Activated CD4-positive, alpha-beta T cell treated with anti-CD3 and anti-CD28 coated beads for 36 hours (primary cell): ENCODE data around the gene NFATC1. TPM values are rescaled to one million over a fixed set of nuclear protein-coding genes. Genes with fewer than 3 reads are reported as not detected.

Experiments
- ATAC-seq: fragments of 200-7000 bp; cut with Tn5 transposase; one replicate; pipeline ENCODE4 v1.10.0; 2021; ENCODE audit warnings: mild to moderate bottlenecking, moderate library complexity
- CTCF ChIA-PET: fragments of 350-600 bp; sonication (Branson Sonifier 250); formaldehyde crosslinking; loops from one replicate; lab custom pipeline; 2021; ENCODE audit warnings: antibody characterized with exemption; lab: Charles Lee
- POLR2A ChIA-PET: fragments of 350-600 bp; sonication (Branson Sonifier 250); formaldehyde crosslinking; loops from one replicate; lab custom pipeline; 2021; ENCODE audit warnings: antibody characterized with exemption, inconsistent platforms; lab: Charles Lee
- DNase-seq: peaks from one replicate; pipeline ENCODE4 v3.0.0-alpha.2; 2020
- H3K27ac Mint-ChIP-seq: one replicate; pipeline ENCODE4 v1.8.0; 2021; ENCODE audit warnings: mixed read lengths
- H3K27me3 Mint-ChIP-seq: one replicate; pipeline ENCODE4 v1.8.0; 2021; ENCODE audit warnings: mixed read lengths
- H3K36me3 Mint-ChIP-seq: one replicate; pipeline ENCODE4 v1.8.0; 2021; ENCODE audit warnings: low read depth, mixed read lengths
- H3K4me1 Mint-ChIP-seq: one replicate; pipeline ENCODE4 v1.8.0; 2021; ENCODE audit warnings: mixed read lengths
- H3K4me3 Mint-ChIP-seq: one replicate; pipeline ENCODE4 v1.8.0; 2021; ENCODE audit warnings: mild to moderate bottlenecking, moderate library complexity, mixed read lengths
- H3K9me3 Mint-ChIP-seq: one replicate; pipeline ENCODE4 v1.8.0; 2021; ENCODE audit warnings: low read depth, mixed read lengths
- intact Hi-C, 2 experiments: fragments of 100-400 bp; cut with DNase I in 1 of 2; cut with micrococcal nuclease in 1 of 2; formaldehyde crosslinking; loops; one replicate each; pipeline versions ENCODE4 v1.14.2 to v1.15.1; 2022 to 2024; cut with DNase I, micrococcal nuclease
- total RNA-seq, 2 experiments: library from RNA; stranded (reverse); gene quantifications; one replicate each; pipeline ENCODE4 v1.2.3, GENCODE V29; 2021

Gene NFATC1
- total RNA-seq, 2 experiments from 2014 or later = 96.0 to 104 TPM

GRCh38 chr18:79416677-79417052, 20.9 kb downstream of the NFATC1 start:
- Mint-ChIP-seq H3K27me3 (no peaks in the 10 kb centered on the region), H3K27ac (no peak overlapping the region), H3K4me3 (no peak overlapping the region), H3K4me1 (peaks cover 25% of the 10 kb centered on the region), H3K36me3 (peaks cover 58% of the 10 kb centered on the region), H3K9me3 (no peaks in the 10 kb centered on the region)
- DNase-seq (no peak), ATAC-seq (no peak)
- POLR2A ChIA-PET = no interaction called here
- CTCF ChIA-PET = no interaction called here
- intact Hi-C loops = no loop called here

- no peaks in the 10 kb centered on the region for H3K27me3 Mint-ChIP-seq
- POLR2A ChIA-PET = no interaction called here
- H3K4me1 Mint-ChIP-seq = peaks cover 26% of the 10 kb centered on the region
- CTCF ChIA-PET = no interaction called here
- DNase-seq = no peak
- H3K27ac Mint-ChIP-seq = no peak overlapping the region
- H3K9me3 Mint-ChIP-seq = no peaks in the 10 kb centered on the region
- H3K36me3 Mint-ChIP-seq = peaks cover 51% of the 10 kb centered on the region
- no peak for ATAC-seq
- intact Hi-C loops = no loop called here
- no peak overlapping the region for H3K4me3 Mint-ChIP-seq
These were observed 22.5 kb downstream of the NFATC1 start for GRCh38 chr18:79418236-79418635.

- POLR2A ChIA-PET = no interaction called here
- CTCF ChIA-PET = no interaction called here
- no peak overlapping the region for H3K4me3 Mint-ChIP-seq
- DNase-seq (no peak), ATAC-seq (no peak)
- intact Hi-C loops = no loop called here
- no peaks in the 10 kb centered on the region for H3K27me3 Mint-ChIP-seq
- H3K4me1 Mint-ChIP-seq = peaks cover 23% of the 10 kb centered on the region
- peaks cover 46% of the 10 kb centered on the region for H3K36me3 Mint-ChIP-seq
- H3K27ac Mint-ChIP-seq = no peak overlapping the region
- no peaks in the 10 kb centered on the region for H3K9me3 Mint-ChIP-seq
These were observed 22.9 kb downstream of the NFATC1 start for GRCh38 chr18:79418642-79419041.

- Mint-ChIP-seq H3K9me3 (no peaks in the 10 kb centered on the region), H3K27me3 (no peaks in the 10 kb centered on the region), H3K4me3 (no peak overlapping the region), H3K4me1 (peaks cover 26% of the 10 kb centered on the region), H3K36me3 (peaks cover 42% of the 10 kb centered on the region), H3K27ac (no peak overlapping the region)
- DNase-seq (no peak), ATAC-seq (no peak)
- POLR2A ChIA-PET = no interaction called here
- intact Hi-C loops = no loop called here
- CTCF ChIA-PET = interaction anchor here (0.9 kb wide), 1 partner anchor 39 kb away, joined by 5 read pairs; no protein-coding TSS in a partner anchor
These were observed 24.5 kb downstream of the NFATC1 start for GRCh38 chr18:79420033-79420745.

GRCh38 chr18:79421275-79421857, 25.6 kb downstream of the NFATC1 start:
- Mint-ChIP-seq H3K9me3 (no peaks in the 10 kb centered on the region), H3K4me1 (peaks cover 30% of the 10 kb centered on the region), H3K36me3 (peaks cover 48% of the 10 kb centered on the region), H3K4me3 (no peak overlapping the region), H3K27me3 (no peaks in the 10 kb centered on the region), H3K27ac (no peak overlapping the region)
- no peak for ATAC-seq
- intact Hi-C loops = no loop called here
- ChIA-PET CTCF (interaction anchor here (0.6 kb wide), 2 partner anchors 45 to 53 kb away, joined by 3 to 5 read pairs; no protein-coding TSS in a partner anchor), POLR2A (no interaction called here)
- no peak for DNase-seq

- peak overlapping the region; percentile 25 for H3K27ac Mint-ChIP-seq
- DNase-seq (no peak), ATAC-seq (no peak)
- ChIA-PET POLR2A (interaction anchor here (1.2 kb wide), 1 partner anchor 21 kb away, joined by 3 read pairs; no protein-coding TSS in a partner anchor), CTCF (interaction anchor here (0.6 kb wide), 1 partner anchor 54 kb away, joined by 3 read pairs; no protein-coding TSS in a partner anchor)
- H3K27me3 Mint-ChIP-seq = no peaks in the 10 kb centered on the region
- intact Hi-C loops = no loop called here
- H3K9me3 Mint-ChIP-seq = no peaks in the 10 kb centered on the region
- H3K4me1 Mint-ChIP-seq = peaks cover 30% of the 10 kb centered on the region
- peaks cover 46% of the 10 kb centered on the region for H3K36me3 Mint-ChIP-seq
- no peak overlapping the region for H3K4me3 Mint-ChIP-seq
These were observed 26.5 kb downstream of the NFATC1 start for GRCh38 chr18:79422022-79422782.

GRCh38 chr18:79422783-79423165, 27.0 kb downstream of the NFATC1 start:
- no peak overlapping the region for H3K4me3 Mint-ChIP-seq
- ChIA-PET CTCF (no interaction called here), POLR2A (interaction anchor here (1.2 kb wide), 1 partner anchor 22 kb away, joined by 3 read pairs; no protein-coding TSS in a partner anchor)
- ATAC-seq (no peak), DNase-seq (no peak)
- H3K27me3 Mint-ChIP-seq = no peaks in the 10 kb centered on the region
- peaks cover 30% of the 10 kb centered on the region for H3K4me1 Mint-ChIP-seq
- H3K27ac Mint-ChIP-seq = no peak overlapping the region
- intact Hi-C loops = no loop called here
- H3K9me3 Mint-ChIP-seq = no peaks in the 10 kb centered on the region
- H3K36me3 Mint-ChIP-seq = peaks cover 46% of the 10 kb centered on the region

- H3K9me3 Mint-ChIP-seq = no peaks in the 10 kb centered on the region
- no peak overlapping the region for H3K4me3 Mint-ChIP-seq
- H3K27me3 Mint-ChIP-seq = no peaks in the 10 kb centered on the region
- ChIA-PET CTCF (no interaction called here), POLR2A (interaction anchor here (1.2 kb wide), 1 partner anchor 23 kb away, joined by 3 read pairs; no protein-coding TSS in a partner anchor)
- intact Hi-C loops = no loop called here
- DNase-seq = no peak
- no peak for ATAC-seq
- no peak overlapping the region for H3K27ac Mint-ChIP-seq
- peaks cover 48% of the 10 kb centered on the region for H3K36me3 Mint-ChIP-seq
- peaks cover 34% of the 10 kb centered on the region for H3K4me1 Mint-ChIP-seq
These were observed 27.7 kb downstream of the NFATC1 start for GRCh38 chr18:79423211-79424007.

- H3K27ac Mint-ChIP-seq = peak overlapping the region; percentile 44
- ATAC-seq = no peak
These were observed 28.4 kb downstream of the NFATC1 start for GRCh38 chr18:79424008-79424565.

GRCh38 chr18:79424880-79425568, 29.3 kb downstream of the NFATC1 start:
- CTCF ChIA-PET = no interaction called here
- Mint-ChIP-seq H3K27ac (peak overlapping the region; percentile 44), H3K9me3 (no peaks in the 10 kb centered on the region), H3K36me3 (peaks cover 52% of the 10 kb centered on the region), H3K4me1 (peaks cover 35% of the 10 kb centered on the region), H3K27me3 (no peaks in the 10 kb centered on the region), H3K4me3 (no peak overlapping the region)
- DNase-seq = no peak
- POLR2A ChIA-PET = no interaction called here
- intact Hi-C loops = no loop called here
- no peak for ATAC-seq

More at GRCh38 chr18:79424008-79424565, 28.4 kb downstream of the NFATC1 start:
- Mint-ChIP-seq H3K4me1 (peaks cover 34% of the 10 kb centered on the region), H3K4me3 (no peak overlapping the region), H3K27me3 (no peaks in the 10 kb centered on the region), H3K9me3 (no peaks in the 10 kb centered on the region), H3K36me3 (peaks cover 50% of the 10 kb centered on the region)
- no peak for DNase-seq
- ChIA-PET CTCF (no interaction called here), POLR2A (no interaction called here)
- intact Hi-C loops = no loop called here
